HepG2 (cell line): ENCODE data around the gene PLEKHB2. TPM values are rescaled to one million over a fixed set of nuclear protein-coding genes. Genes with fewer than 3 reads are reported as not detected.

Experiments used
- EHMT2 ChIP-seq: fragments of 200-600 bp; sonication (generic); IDR thresholded peaks from 2 replicates; pipeline ENCODE4 v1.7.0; 2017; ENCODE audit warnings: antibody characterized with exemption, low read depth, low read length, borderline replicate concordance
- FOXA3 ChIP-seq: IDR thresholded peaks from 2 replicates; pipeline ENCODE4 v1.6.1; 2016; ENCODE audit warnings: missing genetic modification reagents, missing compliant biosample characterization
- HNRNPL ChIP-seq: fragments of 200-400 bp; formaldehyde crosslinking; IDR thresholded peaks from 2 replicates; pipeline ENCODE4 v1.6.1; 2017; ENCODE audit warnings: mild to moderate bottlenecking, low read depth, low read length
- KAT2B ChIP-seq: fragments of 150-350 bp; IDR thresholded peaks from 2 replicates; pipeline ENCODE4 v1.6.1; 2014; ENCODE audit warnings: low read depth, low read length, borderline replicate concordance
- KAT8 ChIP-seq: IDR thresholded peaks from 2 replicates; pipeline ENCODE4 v1.6.1; 2016; ENCODE audit warnings: missing genetic modification reagents, missing compliant biosample characterization
- KLF16 ChIP-seq, 2 experiments: sonication (generic) in 1 of 2; formaldehyde crosslinking in 1 of 2; IDR thresholded peaks; 2 replicates each; pipeline versions ENCODE4 v1.6.1 to v1.8.0; 2016 to 2023; ENCODE audit warnings: missing genetic modification reagents in 2 of 2, missing compliant biosample characterization in 1 of 2
- SRSF1 ChIP-seq: fragments of 200-400 bp; formaldehyde crosslinking; optimal IDR thresholded peaks from 2 replicates; pipeline ENCODE3; 2017; ENCODE audit warnings: mild to moderate bottlenecking, low read depth, low read length, moderate library complexity
- ZNF468 ChIP-seq: sonication (generic); formaldehyde crosslinking; IDR thresholded peaks from 2 replicates; pipeline ENCODE4 v1.8.0; 2022; ENCODE audit warnings: mild to moderate bottlenecking, moderate library complexity, missing genetic modification reagents
- ZNF564 ChIP-seq: sonication (generic); formaldehyde crosslinking; IDR thresholded peaks from 2 replicates; pipeline ENCODE4 v1.8.1; 2023; ENCODE audit warnings: mild to moderate bottlenecking, missing genetic modification reagents
- ZNF619 ChIP-seq: sonication (generic); formaldehyde crosslinking; IDR thresholded peaks from 2 replicates; pipeline ENCODE4 v1.4.0; 2020; ENCODE audit warnings: mild to moderate bottlenecking, missing genetic modification reagents
- ZNF816 ChIP-seq: sonication (generic); formaldehyde crosslinking; IDR thresholded peaks from 2 replicates; pipeline ENCODE4 v1.8.0; 2022; ENCODE audit warnings: missing genetic modification reagents, mild to moderate bottlenecking, borderline replicate concordance
- polyA plus RNA-seq, 8 experiments: library from polyadenylated mRNA; depleted of rRNA in 3 of 8; stranded (reverse) in 7 of 8; unstranded in 1 of 8; fragments of >200 nt; fragmentation: Illumina TruSeq in 4 of 8; extraction: Trizol in 4 of 8; gene quantifications; 2 replicates each; pipeline versions ENCODE4 v1.2.1 to v1.2.3, GENCODE V29; 2011 to 2016; ENCODE audit warnings: low read depth in 4 of 8, missing spikeins in 1 of 8, mixed read lengths in 1 of 8; ENCODE audit not compliant: insufficient read depth in 1 of 8
- total RNA-seq, 5 experiments: library from RNA; depleted of rRNA; stranded (reverse); fragments of >200 nt; fragmentation: Illumina TruSeq; extraction: Trizol; gene quantifications; 2 replicates each; pipeline ENCODE4 v1.2.3, GENCODE V29; 2016; ENCODE audit warnings: low read depth in 1 of 5
- TF ChIP-seq, protein P1 (sequence below): sonication (generic); formaldehyde crosslinking; IDR thresholded peaks from 2 replicates; pipeline ENCODE4 v1.4.0; 2020; ENCODE audit warnings: mild to moderate bottlenecking, missing genetic modification reagents
- TF ChIP-seq, protein P2 (sequence below): sonication (generic); formaldehyde crosslinking; conservative IDR thresholded peaks from 2 replicates; pipeline ENCODE4 v1.4.0; 2020; ENCODE audit warnings: missing genetic modification reagents
- TF ChIP-seq, protein P3 (sequence below): sonication (generic); formaldehyde crosslinking; IDR thresholded peaks from 2 replicates; pipeline ENCODE4 v1.4.0; 2020; ENCODE audit warnings: missing genetic modification reagents, borderline replicate concordance
- TF ChIP-seq, protein P4 (sequence below): sonication (generic); formaldehyde crosslinking; IDR thresholded peaks from 2 replicates; pipeline ENCODE4 v1.8.0; 2022; ENCODE audit warnings: missing genetic modification reagents, mild to moderate bottlenecking, moderate library complexity, borderline replicate concordance

The PLEKHB2 gene
- total and polyA plus RNA-seq, 2 of the 13 experiments (the other 11 are each of a cell fraction or from before 2014, with no cell fraction given), result 73.0 to 78.9 TPM

DNA sequence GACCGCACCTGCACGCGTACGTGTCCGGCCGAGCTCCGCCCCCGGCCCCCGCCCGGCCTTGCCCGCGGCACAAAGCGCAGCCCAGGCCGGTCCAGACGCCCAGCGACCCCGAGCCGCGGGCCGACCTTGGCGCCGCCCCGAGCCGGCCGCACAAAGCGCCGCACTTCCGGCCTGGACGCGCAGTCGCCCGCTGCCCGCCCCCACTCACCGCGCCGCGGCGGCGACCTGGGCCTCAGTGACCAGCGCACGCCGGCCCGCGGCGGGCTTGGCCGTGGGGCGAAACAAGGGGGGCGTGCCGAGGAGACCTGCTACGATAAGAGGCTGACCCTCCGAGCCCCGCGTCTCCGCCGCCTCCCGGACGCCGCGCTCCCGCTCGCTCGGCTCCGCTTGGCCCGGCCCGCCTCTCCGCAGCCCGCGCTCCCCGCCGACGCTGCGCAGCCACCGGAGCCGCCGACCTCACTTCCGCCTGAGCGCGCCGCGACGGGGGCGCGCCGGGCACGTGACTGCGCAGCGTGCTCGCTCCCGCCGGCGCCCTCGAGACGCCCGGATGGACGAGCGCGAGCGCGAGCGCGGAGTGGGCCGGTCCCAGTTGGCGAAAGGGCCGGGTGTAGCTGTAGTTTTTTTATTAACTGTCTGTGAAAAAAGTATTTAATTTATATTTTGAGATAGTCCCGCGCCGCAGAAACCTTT, 12.0 kb upstream of the PLEKHB2 start, which contains the start of gene FAM168B (continued):
- TF ChIP-seq, protein P1, sequence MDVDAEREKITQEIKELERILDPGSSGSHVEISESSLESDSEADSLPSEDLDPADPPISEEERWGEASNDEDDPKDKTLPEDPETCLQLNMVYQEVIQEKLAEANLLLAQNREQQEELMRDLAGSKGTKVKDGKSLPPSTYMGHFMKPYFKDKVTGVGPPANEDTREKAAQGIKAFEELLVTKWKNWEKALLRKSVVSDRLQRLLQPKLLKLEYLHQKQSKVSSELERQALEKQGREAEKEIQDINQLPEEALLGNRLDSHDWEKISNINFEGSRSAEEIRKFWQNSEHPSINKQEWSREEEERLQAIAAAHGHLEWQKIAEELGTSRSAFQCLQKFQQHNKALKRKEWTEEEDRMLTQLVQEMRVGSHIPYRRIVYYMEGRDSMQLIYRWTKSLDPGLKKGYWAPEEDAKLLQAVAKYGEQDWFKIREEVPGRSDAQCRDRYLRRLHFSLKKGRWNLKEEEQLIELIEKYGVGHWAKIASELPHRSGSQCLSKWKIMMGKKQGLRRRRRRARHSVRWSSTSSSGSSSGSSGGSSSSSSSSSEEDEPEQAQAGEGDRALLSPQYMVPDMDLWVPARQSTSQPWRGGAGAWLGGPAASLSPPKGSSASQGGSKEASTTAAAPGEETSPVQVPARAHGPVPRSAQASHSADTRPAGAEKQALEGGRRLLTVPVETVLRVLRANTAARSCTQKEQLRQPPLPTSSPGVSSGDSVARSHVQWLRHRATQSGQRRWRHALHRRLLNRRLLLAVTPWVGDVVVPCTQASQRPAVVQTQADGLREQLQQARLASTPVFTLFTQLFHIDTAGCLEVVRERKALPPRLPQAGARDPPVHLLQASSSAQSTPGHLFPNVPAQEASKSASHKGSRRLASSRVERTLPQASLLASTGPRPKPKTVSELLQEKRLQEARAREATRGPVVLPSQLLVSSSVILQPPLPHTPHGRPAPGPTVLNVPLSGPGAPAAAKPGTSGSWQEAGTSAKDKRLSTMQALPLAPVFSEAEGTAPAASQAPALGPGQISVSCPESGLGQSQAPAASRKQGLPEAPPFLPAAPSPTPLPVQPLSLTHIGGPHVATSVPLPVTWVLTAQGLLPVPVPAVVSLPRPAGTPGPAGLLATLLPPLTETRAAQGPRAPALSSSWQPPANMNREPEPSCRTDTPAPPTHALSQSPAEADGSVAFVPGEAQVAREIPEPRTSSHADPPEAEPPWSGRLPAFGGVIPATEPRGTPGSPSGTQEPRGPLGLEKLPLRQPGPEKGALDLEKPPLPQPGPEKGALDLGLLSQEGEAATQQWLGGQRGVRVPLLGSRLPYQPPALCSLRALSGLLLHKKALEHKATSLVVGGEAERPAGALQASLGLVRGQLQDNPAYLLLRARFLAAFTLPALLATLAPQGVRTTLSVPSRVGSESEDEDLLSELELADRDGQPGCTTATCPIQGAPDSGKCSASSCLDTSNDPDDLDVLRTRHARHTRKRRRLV (CRISPR knock-in tag), result no peak
- TF ChIP-seq ZNF619 (CRISPR knock-in tag) (no peak), ZNF564 (CRISPR knock-in tag) (no peak; the same call in 1 of the 2 replicates), EHMT2 (no peak), KLF16 (CRISPR knock-in tag; IDR thresholded peaks at IDR 0.05) (no peak), KAT8 (no peak), SRSF1 (no peak), FOXA3 (CRISPR knock-in tag) (peak; percentile 4; the same call in 1 of the 2 replicates), KAT2B (no peak), ZNF816 (CRISPR knock-in tag) (no peak; the same call in 1 of the 2 replicates), HNRNPL (no peak), ZNF468 (CRISPR knock-in tag) (peak; percentile 66; the same call in 1 of the 2 replicates)
- TF ChIP-seq, protein P2, sequence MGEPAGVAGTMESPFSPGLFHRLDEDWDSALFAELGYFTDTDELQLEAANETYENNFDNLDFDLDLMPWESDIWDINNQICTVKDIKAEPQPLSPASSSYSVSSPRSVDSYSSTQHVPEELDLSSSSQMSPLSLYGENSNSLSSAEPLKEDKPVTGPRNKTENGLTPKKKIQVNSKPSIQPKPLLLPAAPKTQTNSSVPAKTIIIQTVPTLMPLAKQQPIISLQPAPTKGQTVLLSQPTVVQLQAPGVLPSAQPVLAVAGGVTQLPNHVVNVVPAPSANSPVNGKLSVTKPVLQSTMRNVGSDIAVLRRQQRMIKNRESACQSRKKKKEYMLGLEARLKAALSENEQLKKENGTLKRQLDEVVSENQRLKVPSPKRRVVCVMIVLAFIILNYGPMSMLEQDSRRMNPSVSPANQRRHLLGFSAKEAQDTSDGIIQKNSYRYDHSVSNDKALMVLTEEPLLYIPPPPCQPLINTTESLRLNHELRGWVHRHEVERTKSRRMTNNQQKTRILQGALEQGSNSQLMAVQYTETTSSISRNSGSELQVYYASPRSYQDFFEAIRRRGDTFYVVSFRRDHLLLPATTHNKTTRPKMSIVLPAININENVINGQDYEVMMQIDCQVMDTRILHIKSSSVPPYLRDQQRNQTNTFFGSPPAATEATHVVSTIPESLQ, result no peak
- TF ChIP-seq, protein P3, sequence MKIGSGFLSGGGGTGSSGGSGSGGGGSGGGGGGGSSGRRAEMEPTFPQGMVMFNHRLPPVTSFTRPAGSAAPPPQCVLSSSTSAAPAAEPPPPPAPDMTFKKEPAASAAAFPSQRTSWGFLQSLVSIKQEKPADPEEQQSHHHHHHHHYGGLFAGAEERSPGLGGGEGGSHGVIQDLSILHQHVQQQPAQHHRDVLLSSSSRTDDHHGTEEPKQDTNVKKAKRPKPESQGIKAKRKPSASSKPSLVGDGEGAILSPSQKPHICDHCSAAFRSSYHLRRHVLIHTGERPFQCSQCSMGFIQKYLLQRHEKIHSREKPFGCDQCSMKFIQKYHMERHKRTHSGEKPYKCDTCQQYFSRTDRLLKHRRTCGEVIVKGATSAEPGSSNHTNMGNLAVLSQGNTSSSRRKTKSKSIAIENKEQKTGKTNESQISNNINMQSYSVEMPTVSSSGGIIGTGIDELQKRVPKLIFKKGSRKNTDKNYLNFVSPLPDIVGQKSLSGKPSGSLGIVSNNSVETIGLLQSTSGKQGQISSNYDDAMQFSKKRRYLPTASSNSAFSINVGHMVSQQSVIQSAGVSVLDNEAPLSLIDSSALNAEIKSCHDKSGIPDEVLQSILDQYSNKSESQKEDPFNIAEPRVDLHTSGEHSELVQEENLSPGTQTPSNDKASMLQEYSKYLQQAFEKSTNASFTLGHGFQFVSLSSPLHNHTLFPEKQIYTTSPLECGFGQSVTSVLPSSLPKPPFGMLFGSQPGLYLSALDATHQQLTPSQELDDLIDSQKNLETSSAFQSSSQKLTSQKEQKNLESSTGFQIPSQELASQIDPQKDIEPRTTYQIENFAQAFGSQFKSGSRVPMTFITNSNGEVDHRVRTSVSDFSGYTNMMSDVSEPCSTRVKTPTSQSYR (CRISPR knock-in tag), result peak; percentile 70
- TF ChIP-seq, protein P4, sequence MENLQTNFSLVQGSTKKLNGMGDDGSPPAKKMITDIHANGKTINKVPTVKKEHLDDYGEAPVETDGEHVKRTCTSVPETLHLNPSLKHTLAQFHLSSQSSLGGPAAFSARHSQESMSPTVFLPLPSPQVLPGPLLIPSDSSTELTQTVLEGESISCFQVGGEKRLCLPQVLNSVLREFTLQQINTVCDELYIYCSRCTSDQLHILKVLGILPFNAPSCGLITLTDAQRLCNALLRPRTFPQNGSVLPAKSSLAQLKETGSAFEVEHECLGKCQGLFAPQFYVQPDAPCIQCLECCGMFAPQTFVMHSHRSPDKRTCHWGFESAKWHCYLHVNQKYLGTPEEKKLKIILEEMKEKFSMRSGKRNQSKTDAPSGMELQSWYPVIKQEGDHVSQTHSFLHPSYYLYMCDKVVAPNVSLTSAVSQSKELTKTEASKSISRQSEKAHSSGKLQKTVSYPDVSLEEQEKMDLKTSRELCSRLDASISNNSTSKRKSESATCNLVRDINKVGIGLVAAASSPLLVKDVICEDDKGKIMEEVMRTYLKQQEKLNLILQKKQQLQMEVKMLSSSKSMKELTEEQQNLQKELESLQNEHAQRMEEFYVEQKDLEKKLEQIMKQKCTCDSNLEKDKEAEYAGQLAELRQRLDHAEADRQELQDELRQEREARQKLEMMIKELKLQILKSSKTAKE, result 0 out of 2 replicates have a peak, but pooled peaks have one; percentile 30
